ENCODE measurements around the gene LMNTD2. TPM values are rescaled to one million over a fixed set of nuclear protein-coding genes. Genes with fewer than 3 reads are reported as not detected.

Gene LMNTD2
- total and polyA plus RNA-seq, 5 experiments from 2014 or later = 0.96 to 7.2 (median 1.9) TPM

- DNase-seq (no peak), ATAC-seq (no peak)
- Mint-ChIP-seq H3K4me1 (peaks cover 0 to 11% (median 4%) of the 10 kb centered on the region in 4 donors), H3K27ac (peak overlapping the region in 2 of 10 donors; percentile 21 to 67), H3K36me3 (peaks cover 0 to 28% (median 5%) of the 10 kb centered on the region in 3 donors), H3K9me3 (peaks cover 0 to 7% (median 0%) of the 10 kb centered on the region in 9 donors), H3K27me3 (no peaks in the 10 kb centered on the region), H3K4me3 (peak overlapping the region in 1 of 10 donors; percentile 29)
- POLR2A ChIA-PET = interaction anchor here (0.6 kb wide), 1 partner anchor 178 kb away, joined by 3 read pairs; no protein-coding TSS in a partner anchor
Measured at GRCh38 chr11:512761-513595, 47.6 kb downstream of the LMNTD2 start.

GRCh38 chr11:508956-509355, 51.6 kb downstream of the LMNTD2 start:
- peak overlapping the region in 7 of 10 donors; percentile 6 to 74 (median 33) for H3K4me3 Mint-ChIP-seq
- POLR2A ChIA-PET = interaction anchor here (0.7 to 1.0 kb wide), 2 partner anchors 27 to 79 kb away, joined by 3 to 4 read pairs; no protein-coding TSS in a partner anchor

DNA sequence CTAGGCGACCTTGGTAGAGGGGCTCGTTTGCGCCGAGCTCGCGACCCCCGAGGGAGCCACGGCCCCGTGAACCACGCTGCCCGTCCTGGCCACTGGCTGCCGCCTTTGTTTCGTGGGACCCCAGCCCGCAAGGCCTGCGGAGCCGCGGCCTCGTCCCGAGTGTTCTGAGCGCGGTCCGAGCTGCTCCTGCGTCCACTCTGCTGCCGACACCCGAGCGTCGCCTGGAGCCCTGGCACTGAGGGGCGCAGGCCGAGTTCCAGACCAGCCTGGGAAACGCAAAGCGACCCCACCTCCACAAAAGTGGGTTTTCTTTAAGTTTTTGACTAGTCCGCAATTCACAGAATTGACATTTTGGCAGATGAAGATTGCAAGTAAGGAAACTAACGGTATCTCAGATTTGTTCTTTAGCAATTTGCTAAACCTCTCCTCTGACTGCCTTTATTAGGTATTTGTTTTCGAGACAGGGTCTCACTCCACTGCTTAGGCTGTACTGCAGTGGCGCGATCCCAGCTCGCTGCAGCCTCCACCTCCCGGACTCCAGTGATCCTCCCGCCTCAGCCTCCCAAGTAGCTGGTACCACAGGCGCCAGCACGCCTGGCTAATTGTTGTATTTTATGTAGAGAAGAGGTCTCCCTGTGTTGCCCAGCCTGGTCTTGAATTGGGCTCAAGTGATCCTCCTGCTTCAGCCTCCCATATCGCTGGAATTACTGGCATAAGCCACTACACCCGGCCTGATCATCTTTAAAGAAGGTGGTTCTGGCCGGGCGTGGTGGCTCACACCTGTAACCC, 52.6 kb downstream of the LMNTD2 start:
- H3K4me3 Mint-ChIP-seq = peak overlapping the region; percentile 62 to 99 (median 88)
- H3K27me3 Mint-ChIP-seq = no peaks in the 10 kb centered on the region
- H3K9me3 Mint-ChIP-seq = no peaks in the 10 kb centered on the region
- POLR2A ChIA-PET = interaction anchor here (0.7 to 4.2 kb wide), 4 partner anchors 27 to 209 kb away, joined by 3 to 42 read pairs (median 4); partner anchors contain the start of genes HRAS and LRRC56
- H3K36me3 Mint-ChIP-seq = peaks cover 0 to 20% (median 0%) of the 10 kb centered on the region in 3 donors
- ATAC-seq (no peak), DNase-seq (no peak)
- peaks cover 8 to 34% (median 24%) of the 10 kb centered on the region in 4 donors for H3K4me1 Mint-ChIP-seq
- peak overlapping the region in 9 of 10 donors; percentile 35 to 100 (median 79) for H3K27ac Mint-ChIP-seq

More at GRCh38 chr11:508956-509355, 51.6 kb downstream of the LMNTD2 start:
- Mint-ChIP-seq H3K27ac (peak overlapping the region in 2 of 10 donors; percentile 24 to 51), H3K9me3 (no peaks in the 10 kb centered on the region), H3K4me1 (peaks cover 8 to 30% (median 22%) of the 10 kb centered on the region in 4 donors), H3K27me3 (no peaks in the 10 kb centered on the region), H3K36me3 (peaks cover 0 to 26% (median 0%) of the 10 kb centered on the region in 3 donors)
- ATAC-seq = no peak
- no peak for DNase-seq

DNA sequence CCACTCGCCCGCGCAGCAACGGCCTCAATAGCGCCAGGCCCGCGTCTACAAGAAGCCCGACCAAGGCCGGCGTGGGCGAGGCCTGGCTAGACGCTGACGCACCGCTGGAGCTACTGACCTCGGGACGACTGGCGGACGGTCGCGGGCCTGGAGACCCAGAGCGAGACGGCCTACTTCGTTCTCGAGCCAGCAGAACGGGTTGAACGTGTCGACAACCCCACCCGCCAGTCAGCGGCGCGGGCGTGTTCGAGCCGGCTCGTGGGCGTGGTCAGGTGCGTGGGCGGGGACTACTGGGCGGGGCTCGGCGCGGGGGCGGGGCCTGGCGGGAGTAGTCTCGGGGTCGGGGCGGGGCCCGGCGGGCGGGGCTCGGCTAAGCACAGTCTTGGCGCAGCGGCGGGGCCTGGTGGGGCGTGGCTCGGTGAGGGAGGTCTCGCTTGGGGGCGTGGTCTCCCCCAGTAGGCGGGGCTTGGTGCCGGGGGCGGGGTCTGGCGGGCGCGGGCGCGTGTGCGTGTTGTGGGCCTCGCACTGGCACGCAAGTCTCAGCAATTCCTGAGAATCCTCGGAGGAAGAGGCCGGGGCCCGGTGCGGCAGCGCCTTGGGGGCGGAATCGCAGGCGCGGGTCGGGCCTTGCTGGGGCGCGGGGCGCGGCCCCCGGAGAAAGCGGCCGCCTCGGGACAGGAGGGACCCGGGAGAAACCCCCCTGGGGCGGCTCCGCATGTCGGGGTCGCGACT, 53.4 kb downstream of the LMNTD2 start, which contains the start of gene RNH1:
Gene RNH1, minus strand, starts transcription at position 248 of the 732 bp plus-strand sequence. CDS start 5,080 bp downstream, outside the sequence.
- Mint-ChIP-seq H3K4me3 (peak within 1 kb of the TSS; percentile 95 to 99 (median 98)), H3K27ac (peak within 1 kb of the TSS; percentile 97 to 100 (median 100)), H3K9me3 (no peaks in the 10 kb centered on the region), H3K27me3 (no peaks in the 10 kb centered on the region), H3K4me1 (peaks cover 8 to 36% (median 25%) of the 10 kb centered on the region in 4 donors), H3K36me3 (peaks cover 0 to 18% (median 0%) of the 10 kb centered on the region in 3 donors)
- peak; percentile 72 to 73 for ATAC-seq
- peak; percentile 95 to 100 (median 98) for DNase-seq
- POLR2A ChIA-PET = interaction anchor here (0.5 to 4.2 kb wide), 27 partner anchors 11 to 804 kb away, joined by 3 to 42 read pairs (median 4); partner anchors contain the start of genes BET1L, HRAS, LRRC56 and NLRP6

DNA sequence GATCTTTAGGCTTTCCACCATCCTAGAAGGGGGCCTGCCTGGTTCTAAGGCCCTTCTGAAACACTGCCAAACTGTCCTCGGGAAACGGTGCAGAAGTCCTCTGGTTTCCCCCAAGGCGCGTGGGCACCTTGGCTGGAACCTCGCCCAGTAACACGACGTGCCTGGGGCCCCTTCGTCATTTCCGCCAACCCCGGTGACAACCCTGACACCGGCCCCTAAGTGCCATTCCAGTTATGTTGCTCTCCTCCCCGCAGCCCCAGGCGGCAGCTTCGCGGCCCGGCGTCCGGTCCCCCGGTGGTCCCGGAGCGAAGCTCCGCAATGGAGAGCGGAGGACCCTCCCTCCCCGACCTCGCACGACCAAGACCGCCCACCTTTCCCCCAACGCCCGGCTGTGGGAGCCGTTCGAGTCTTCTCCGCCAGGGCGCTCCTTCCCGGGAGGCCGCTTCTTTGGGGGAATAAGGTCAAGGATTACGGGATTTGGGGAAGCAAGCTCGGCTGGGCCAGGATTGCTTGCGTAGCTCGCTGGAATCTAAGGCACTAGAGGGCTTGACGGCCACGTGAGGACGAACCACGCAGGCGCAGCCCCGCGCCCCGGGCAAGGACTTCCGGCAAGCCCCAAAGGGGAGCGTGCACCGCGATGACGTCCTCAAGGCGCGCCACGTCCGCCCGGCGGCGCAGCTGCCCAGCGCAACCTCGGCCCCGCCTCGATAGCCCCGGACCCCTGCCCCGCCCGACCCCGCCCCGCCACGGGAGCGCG, 54.1 kb downstream of the LMNTD2 start:
- POLR2A ChIA-PET = interaction anchor here (0.5 to 4.2 kb wide), 30 partner anchors 11 to 805 kb away, joined by 3 to 42 read pairs (median 4); partner anchors contain the start of genes BET1L, HRAS, LRRC56 and NLRP6
- Mint-ChIP-seq H3K27me3 (no peaks in the 10 kb centered on the region), H3K27ac (peak overlapping the region; percentile 97 to 100 (median 100)), H3K4me1 (peaks cover 8 to 40% (median 25%) of the 10 kb centered on the region in 4 donors), H3K36me3 (peaks cover 0 to 15% (median 0%) of the 10 kb centered on the region in 3 donors), H3K4me3 (peak overlapping the region; percentile 95 to 99 (median 98)), H3K9me3 (no peaks in the 10 kb centered on the region)
- DNase-seq = peak; percentile 92 to 98 (median 96)
- peak; percentile 75 to 76 for ATAC-seq

- DNase-seq = no peak
- Mint-ChIP-seq H3K36me3 (peaks cover 0 to 17% (median 0%) of the 10 kb centered on the region in 3 donors), H3K27ac (peak overlapping the region in 6 of 10 donors; percentile 48 to 100 (median 80)), H3K27me3 (no peaks in the 10 kb centered on the region), H3K9me3 (no peaks in the 10 kb centered on the region), H3K4me3 (peak overlapping the region; percentile 22 to 98 (median 72)), H3K4me1 (peaks cover 8 to 43% (median 28%) of the 10 kb centered on the region in 4 donors)
- POLR2A ChIA-PET = interaction anchor here (2.6 to 4.2 kb wide), 2 partner anchors 30 to 297 kb away, joined by 21 to 42 read pairs; partner anchors contain the start of genes BET1L, HRAS, LRRC56 and RIC8A
- ATAC-seq = no peak
Measured at GRCh38 chr11:504994-505344, 55.6 kb downstream of the LMNTD2 start.

Small RNA genes within 50 kb of the gene (microRNA-seq; reads per million reads assigned to microRNA genes)
- gene MIR210 (ENCODE audit: borderline microRNAs expressed) = 65.4 reads per million, percentile 58 among the genes with 10 or more reads in this experiment

Other genes starting within 250 kb of the LMNTD2 start
- 10 to 100 TPM; 90.0 to 91.0 TPM for gene IFITM1, start 246.7 kb downstream of the LMNTD2 start, total RNA-seq
- 1,000 to 10,000 TPM; 1,833 to 2,198 (median 2,135) TPM for gene IFITM1, start 246.7 kb downstream of the LMNTD2 start, polyA plus RNA-seq
- gene IFITM3, start 239.9 kb downstream of the LMNTD2 start, total RNA-seq = 10 to 100 TPM; 11.3 to 11.9 TPM
- gene IFITM3, start 239.9 kb downstream of the LMNTD2 start, polyA plus RNA-seq = 100 to 1,000 TPM in 2 of 3 donors, 10 to 100 TPM in 1; 45.1 to 202 (median 196) TPM
- gene B4GALNT4, start 191.2 kb downstream of the LMNTD2 start, total RNA-seq = under 1 TPM; 0.16 to 0.39 TPM
- gene B4GALNT4, start 191.2 kb downstream of the LMNTD2 start, polyA plus RNA-seq = 1 to 10 TPM in 1 of 3 donors, not detected in 2; 1.3 TPM
- gene PKP3, start 166.5 kb downstream of the LMNTD2 start, total RNA-seq = under 1 TPM; 0.16 to 0.29 TPM
- under 1 TPM in 2 of 3 donors, not detected in 1; 0.15 to 0.47 TPM for gene PKP3, start 166.5 kb downstream of the LMNTD2 start, polyA plus RNA-seq
- 100 to 1,000 TPM; 332 to 337 TPM for gene SIGIRR, start 145.7 kb downstream of the LMNTD2 start, total RNA-seq
- 100 to 1,000 TPM; 195 to 233 (median 206) TPM for gene SIGIRR, start 145.7 kb downstream of the LMNTD2 start, polyA plus RNA-seq
- gene ANO9, start 118.7 kb downstream of the LMNTD2 start, total RNA-seq = 10 to 100 TPM; 70.1 to 78.6 TPM
- gene ANO9, start 118.7 kb downstream of the LMNTD2 start, polyA plus RNA-seq = 1 to 10 TPM; 4.8 to 8.6 (median 7.3) TPM
- gene PTDSS2, start 110.5 kb downstream of the LMNTD2 start, total RNA-seq = 10 to 100 TPM; 25.9 to 30.2 TPM
- gene PTDSS2, start 110.5 kb downstream of the LMNTD2 start, polyA plus RNA-seq = 10 to 100 TPM in 2 of 3 donors, 1 to 10 TPM in 1; 9.0 to 13.0 (median 11.6) TPM
- gene RNH1, start 53.5 kb downstream of the LMNTD2 start, total RNA-seq = 100 to 1,000 TPM; 102 to 107 TPM
- 100 to 1,000 TPM; 152 to 198 (median 170) TPM for gene RNH1, start 53.5 kb downstream of the LMNTD2 start, polyA plus RNA-seq
- gene HRAS, start 25.2 kb downstream of the LMNTD2 start, total RNA-seq = 10 to 100 TPM; 36.2 to 40.7 TPM
- gene HRAS, start 25.2 kb downstream of the LMNTD2 start, polyA plus RNA-seq = 10 to 100 TPM in 2 of 3 donors, 1 to 10 TPM in 1; 8.6 to 26.7 (median 15.3) TPM
- 1 to 10 TPM; 4.4 to 5.2 TPM for gene LRRC56, start 23.2 kb downstream of the LMNTD2 start, total RNA-seq
- gene LRRC56, start 23.2 kb downstream of the LMNTD2 start, polyA plus RNA-seq = 1 to 10 TPM in 1 of 3 donors, under 1 TPM in 2; 0.32 to 1.1 (median 0.44) TPM
- 10 to 100 TPM; 33.7 to 37.6 TPM for gene RASSF7, start 232 bp upstream of the LMNTD2 start, total RNA-seq
- gene RASSF7, start 232 bp upstream of the LMNTD2 start, polyA plus RNA-seq = 10 to 100 TPM; 22.5 to 32.3 (median 24.2) TPM
- 10 to 100 TPM; 48.9 to 54.7 TPM for gene PHRF1, start 15.7 kb upstream of the LMNTD2 start, total RNA-seq
- 10 to 100 TPM in 1 of 3 donors, 1 to 10 TPM in 2; 3.5 to 19.8 (median 6.7) TPM for gene PHRF1, start 15.7 kb upstream of the LMNTD2 start, polyA plus RNA-seq
- gene IRF7, start 55.2 kb upstream of the LMNTD2 start, total RNA-seq = 10 to 100 TPM; 55.0 to 55.2 TPM
- 10 to 100 TPM; 19.8 to 38.6 (median 25.3) TPM for gene IRF7, start 55.2 kb upstream of the LMNTD2 start, polyA plus RNA-seq
- gene CDHR5, start 64.2 kb upstream of the LMNTD2 start, total RNA-seq = not detected
- gene CDHR5, start 64.2 kb upstream of the LMNTD2 start, polyA plus RNA-seq = not detected
- not detected for gene SCT, start 66.4 kb upstream of the LMNTD2 start, total RNA-seq
- not detected for gene SCT, start 66.4 kb upstream of the LMNTD2 start, polyA plus RNA-seq
- gene DRD4, start 76.5 kb upstream of the LMNTD2 start, total RNA-seq = 1 to 10 TPM; 1.2 to 1.4 TPM
- not detected for gene DRD4, start 76.5 kb upstream of the LMNTD2 start, polyA plus RNA-seq
- 10 to 100 TPM; 46.5 to 51.0 TPM for gene DEAF1, start 134.5 kb upstream of the LMNTD2 start, total RNA-seq
- gene DEAF1, start 134.5 kb upstream of the LMNTD2 start, polyA plus RNA-seq = 10 to 100 TPM; 27.0 to 58.2 (median 27.9) TPM
- gene TMEM80, start 135.1 kb upstream of the LMNTD2 start, total RNA-seq = 10 to 100 TPM; 46.0 to 49.2 TPM
- 10 to 100 TPM; 22.2 to 44.6 (median 32.4) TPM for gene TMEM80, start 135.1 kb upstream of the LMNTD2 start, polyA plus RNA-seq
- gene EPS8L2, start 145.5 kb upstream of the LMNTD2 start, total RNA-seq = 1 to 10 TPM; 8.2 to 9.7 TPM
- gene EPS8L2, start 145.5 kb upstream of the LMNTD2 start, polyA plus RNA-seq = 10 to 100 TPM in 2 of 3 donors, 1 to 10 TPM in 1; 9.6 to 20.4 (median 14.8) TPM
- gene TALDO1, start 186.7 kb upstream of the LMNTD2 start, total RNA-seq = 100 to 1,000 TPM; 120 to 124 TPM
- 100 to 1,000 TPM; 160 to 173 (median 166) TPM for gene TALDO1, start 186.7 kb upstream of the LMNTD2 start, polyA plus RNA-seq
- gene GATD1, start 216.7 kb upstream of the LMNTD2 start, total RNA-seq = 10 to 100 TPM; 57.0 to 65.6 TPM
- gene GATD1, start 216.7 kb upstream of the LMNTD2 start, polyA plus RNA-seq = 10 to 100 TPM in 2 of 3 donors, 1 to 10 TPM in 1; 7.2 to 20.7 (median 12.8) TPM
- not detected for gene CEND1, start 229.4 kb upstream of the LMNTD2 start, total RNA-seq
- not detected for gene CEND1, start 229.4 kb upstream of the LMNTD2 start, polyA plus RNA-seq
- 10 to 100 TPM; 18.1 to 19.2 TPM for gene SLC25A22, start 237.5 kb upstream of the LMNTD2 start, total RNA-seq
- gene SLC25A22, start 237.5 kb upstream of the LMNTD2 start, polyA plus RNA-seq = 10 to 100 TPM in 1 of 3 donors, 1 to 10 TPM in 2; 6.4 to 16.4 (median 6.5) TPM
- 10 to 100 TPM; 37.7 to 40.7 TPM for gene PIDD1, start 244.5 kb upstream of the LMNTD2 start, total RNA-seq
- 1 to 10 TPM; 2.5 to 6.6 (median 4.1) TPM for gene PIDD1, start 244.5 kb upstream of the LMNTD2 start, polyA plus RNA-seq
- 1,000 to 10,000 TPM; 5,498 to 5,522 TPM for gene RPLP2, start 249.2 kb upstream of the LMNTD2 start, total RNA-seq
- 1,000 to 10,000 TPM; 4,080 to 5,338 (median 4,376) TPM for gene RPLP2, start 249.2 kb upstream of the LMNTD2 start, polyA plus RNA-seq